Gastrocnemius medialis (tissue), 4 donors: ENCODE measurements around the gene ITIH2.

Source experiments
- POLR2A ChIP-seq, 2 donors: fragments of 450-650 bp; IDR thresholded peaks; one replicate each; pipeline ENCODE4 v1.6.1; 2017; ENCODE audit warnings: antibody characterized with exemption in 2 of 2, mild to moderate bottlenecking in 2 of 2, moderate library complexity in 2 of 2
- TF ChIP-seq, protein P1 (sequence below), 5 experiments: fragments of 450-650 bp in 3 of 5; fragments of 200-600 bp in 2 of 5; sonication (generic) in 2 of 5; IDR thresholded peaks in 4 of 5; conservative IDR thresholded peaks in 1 of 5; 1 replicate in 4 of 5; 2 replicates in 1 of 5; pipeline ENCODE4 v1.5.1; 2016 to 2019; ENCODE audit warnings: antibody characterized with exemption in 5 of 5, mild to moderate bottlenecking in 3 of 5, moderate library complexity in 3 of 5

- TF ChIP-seq, protein P1, sequence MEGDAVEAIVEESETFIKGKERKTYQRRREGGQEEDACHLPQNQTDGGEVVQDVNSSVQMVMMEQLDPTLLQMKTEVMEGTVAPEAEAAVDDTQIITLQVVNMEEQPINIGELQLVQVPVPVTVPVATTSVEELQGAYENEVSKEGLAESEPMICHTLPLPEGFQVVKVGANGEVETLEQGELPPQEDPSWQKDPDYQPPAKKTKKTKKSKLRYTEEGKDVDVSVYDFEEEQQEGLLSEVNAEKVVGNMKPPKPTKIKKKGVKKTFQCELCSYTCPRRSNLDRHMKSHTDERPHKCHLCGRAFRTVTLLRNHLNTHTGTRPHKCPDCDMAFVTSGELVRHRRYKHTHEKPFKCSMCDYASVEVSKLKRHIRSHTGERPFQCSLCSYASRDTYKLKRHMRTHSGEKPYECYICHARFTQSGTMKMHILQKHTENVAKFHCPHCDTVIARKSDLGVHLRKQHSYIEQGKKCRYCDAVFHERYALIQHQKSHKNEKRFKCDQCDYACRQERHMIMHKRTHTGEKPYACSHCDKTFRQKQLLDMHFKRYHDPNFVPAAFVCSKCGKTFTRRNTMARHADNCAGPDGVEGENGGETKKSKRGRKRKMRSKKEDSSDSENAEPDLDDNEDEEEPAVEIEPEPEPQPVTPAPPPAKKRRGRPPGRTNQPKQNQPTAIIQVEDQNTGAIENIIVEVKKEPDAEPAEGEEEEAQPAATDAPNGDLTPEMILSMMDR (IDR thresholded peaks at IDR 0.05 in 4 of 5, conservative IDR thresholded peaks at IDR 0.05 in 1 of 5) = no peak
- TF ChIP-seq POLR2A (IDR thresholded peaks at IDR 0.05) = no peak
These were observed 31.7 kb downstream of the ITIH2 start for GRCh38 chr10:7734821-7735220.
